Measurements from ENCODE around the gene CNPY4.

Gene CNPY4

GRCh38 chr7:100090527-100091410 lies 28.7 kb upstream of the CNPY4 start:
- POLR2A ChIA-PET, result interaction anchor here (2.1 kb wide), 1 partner anchor 10 kb away, joined by 11 read pairs; the partner anchor contains the start of gene MCM7
- no peak overlapping the region for H3K4me3 ChIP-seq (ENCODE audit: low read depth, low read length)
- CTCF ChIA-PET, result interaction anchor here (0.8 to 1.7 kb wide), 4 partner anchors 8 to 98 kb away, joined by 3 to 10 read pairs (median 5); no protein-coding TSS in a partner anchor
- TF ChIP-seq CTCF (IDR thresholded peaks at IDR 0.05; ENCODE audit: insufficient read depth, low read length, missing control alignments), result no peak
- DNase-seq (ENCODE audit: low read depth, low spot score), result no peak

- no peak for DNase-seq (ENCODE audit: low read depth, low spot score)
- POLR2A ChIA-PET, result interaction anchor here (1.6 kb wide), 1 partner anchor 10 kb away, joined by 6 read pairs; the partner anchor contains the start of genes AP4M1 and MCM7
- CTCF ChIA-PET, result interaction anchor here (0.8 to 1.2 kb wide), 2 partner anchors 9 to 11 kb away, joined by 3 to 6 read pairs; no protein-coding TSS in a partner anchor
- no peak overlapping the region for H3K4me3 ChIP-seq (ENCODE audit: low read depth, low read length)
- TF ChIP-seq CTCF (IDR thresholded peaks at IDR 0.05; ENCODE audit: insufficient read depth, low read length, missing control alignments), result no peak
Observed at GRCh38 chr7:100091411-100092181, 27.8 kb upstream of the CNPY4 start.

GRCh38 chr7:100093054-100093453 lies 26.4 kb upstream of the CNPY4 start:
- no peak for DNase-seq (ENCODE audit: low read depth, low spot score)
- CTCF ChIA-PET, result no interaction called here
- POLR2A ChIA-PET, result interaction anchor here (1.6 kb wide), 1 partner anchor 8 kb away, joined by 6 read pairs; the partner anchor contains the start of genes AP4M1 and MCM7
- no peak for TF ChIP-seq CTCF (IDR thresholded peaks at IDR 0.05; ENCODE audit: insufficient read depth, low read length, missing control alignments)
- H3K4me3 ChIP-seq (ENCODE audit: low read depth, low read length), result no peak overlapping the region

- DNase-seq (ENCODE audit: low read depth, low spot score), result no peak
- ChIA-PET POLR2A (no interaction called here), CTCF (no interaction called here)
- H3K4me3 ChIP-seq (ENCODE audit: low read depth, low read length), result no peak overlapping the region
- no peak for TF ChIP-seq CTCF (IDR thresholded peaks at IDR 0.05; ENCODE audit: insufficient read depth, low read length, missing control alignments)
Observed at GRCh38 chr7:100093498-100093897, 25.9 kb upstream of the CNPY4 start.

- POLR2A ChIA-PET, result no interaction called here
- CTCF ChIA-PET, result no interaction called here
- DNase-seq (ENCODE audit: low read depth, low spot score), result no peak
Observed at GRCh38 chr7:100093925-100094486, 25.4 kb upstream of the CNPY4 start.

More at GRCh38 chr7:100093925-100094486, 25.4 kb upstream of the CNPY4 start:
- no peak overlapping the region for H3K4me3 ChIP-seq (ENCODE audit: low read depth, low read length)
- TF ChIP-seq CTCF (IDR thresholded peaks at IDR 0.05; ENCODE audit: insufficient read depth, low read length, missing control alignments), result no peak
